Measurements from ENCODE around the gene NTM. TPM values are rescaled to one million over a fixed set of nuclear protein-coding genes. Genes with fewer than 3 reads are reported as not detected.

NTM gene
- total RNA-seq, 1 donor from 2014 or later, result 92.1 TPM

GRCh38 chr11:131998020-131998419 is 627.6 kb downstream of the NTM start:
- DNase-seq (ENCODE audit: low spot score), result no peak
- H3K36me3 Mint-ChIP-seq (ENCODE audit: low read depth), result peaks cover 5% of the 10 kb centered on the region
- no peak overlapping the region for H3K4me3 Mint-ChIP-seq (ENCODE audit: unreplicated experiment)
- no peaks in the 10 kb centered on the region for H3K27me3 Mint-ChIP-seq (ENCODE audit: low read depth)
- H3K4me1 Mint-ChIP-seq (ENCODE audit: low read depth), result no peaks in the 10 kb centered on the region
- TF ChIP-seq CTCF (IDR thresholded peaks at IDR 0.05), result no peak
- H3K9me3 Mint-ChIP-seq (ENCODE audit: low read depth), result peaks cover 11% of the 10 kb centered on the region
- no peak overlapping the region for H3K27ac Mint-ChIP-seq (ENCODE audit: unreplicated experiment)

GRCh38 chr11:131999084-131999483 is 628.7 kb downstream of the NTM start:
- Mint-ChIP-seq H3K9me3 (ENCODE audit: low read depth) (peaks cover 11% of the 10 kb centered on the region), H3K4me3 (ENCODE audit: unreplicated experiment) (no peak overlapping the region), H3K36me3 (ENCODE audit: low read depth) (peaks cover 5% of the 10 kb centered on the region), H3K4me1 (ENCODE audit: low read depth) (no peaks in the 10 kb centered on the region), H3K27ac (ENCODE audit: unreplicated experiment) (no peak overlapping the region), H3K27me3 (ENCODE audit: low read depth) (no peaks in the 10 kb centered on the region)
- TF ChIP-seq CTCF (IDR thresholded peaks at IDR 0.05), result no peak
- DNase-seq (ENCODE audit: low spot score), result no peak

GRCh38 chr11:131999955-132000354 is 629.5 kb downstream of the NTM start:
- no peak for DNase-seq (ENCODE audit: low spot score)
- Mint-ChIP-seq H3K4me3 (ENCODE audit: unreplicated experiment) (no peak overlapping the region), H3K27ac (ENCODE audit: unreplicated experiment) (no peak overlapping the region), H3K36me3 (ENCODE audit: low read depth) (peaks cover 5% of the 10 kb centered on the region), H3K27me3 (ENCODE audit: low read depth) (no peaks in the 10 kb centered on the region), H3K4me1 (ENCODE audit: low read depth) (no peaks in the 10 kb centered on the region), H3K9me3 (ENCODE audit: low read depth) (peaks cover 11% of the 10 kb centered on the region)
- TF ChIP-seq CTCF (IDR thresholded peaks at IDR 0.05), result no peak

GRCh38 chr11:132005887-132006286 is 635.5 kb downstream of the NTM start:
- Mint-ChIP-seq H3K4me3 (ENCODE audit: unreplicated experiment) (no peak overlapping the region), H3K27ac (ENCODE audit: unreplicated experiment) (no peak overlapping the region), H3K36me3 (ENCODE audit: low read depth) (no peaks in the 10 kb centered on the region), H3K27me3 (ENCODE audit: low read depth) (no peaks in the 10 kb centered on the region), H3K9me3 (ENCODE audit: low read depth) (no peaks in the 10 kb centered on the region), H3K4me1 (ENCODE audit: low read depth) (peaks cover 9% of the 10 kb centered on the region)
- no peak for TF ChIP-seq CTCF (IDR thresholded peaks at IDR 0.05)
- DNase-seq (ENCODE audit: low spot score), result no peak

GRCh38 chr11:132006884-132007580 is 636.6 kb downstream of the NTM start:
- no peaks in the 10 kb centered on the region for H3K9me3 Mint-ChIP-seq (ENCODE audit: low read depth)
- H3K27me3 Mint-ChIP-seq (ENCODE audit: low read depth), result no peaks in the 10 kb centered on the region
- H3K27ac Mint-ChIP-seq (ENCODE audit: unreplicated experiment), result no peak overlapping the region
- TF ChIP-seq CTCF (IDR thresholded peaks at IDR 0.05), result no peak
- no peak overlapping the region for H3K4me3 Mint-ChIP-seq (ENCODE audit: unreplicated experiment)
- DNase-seq (ENCODE audit: low spot score), result no peak
- H3K4me1 Mint-ChIP-seq (ENCODE audit: low read depth), result peaks cover 9% of the 10 kb centered on the region
- no peaks in the 10 kb centered on the region for H3K36me3 Mint-ChIP-seq (ENCODE audit: low read depth)
